ENCODE data around the gene INTS4.

The INTS4 gene

DNA sequence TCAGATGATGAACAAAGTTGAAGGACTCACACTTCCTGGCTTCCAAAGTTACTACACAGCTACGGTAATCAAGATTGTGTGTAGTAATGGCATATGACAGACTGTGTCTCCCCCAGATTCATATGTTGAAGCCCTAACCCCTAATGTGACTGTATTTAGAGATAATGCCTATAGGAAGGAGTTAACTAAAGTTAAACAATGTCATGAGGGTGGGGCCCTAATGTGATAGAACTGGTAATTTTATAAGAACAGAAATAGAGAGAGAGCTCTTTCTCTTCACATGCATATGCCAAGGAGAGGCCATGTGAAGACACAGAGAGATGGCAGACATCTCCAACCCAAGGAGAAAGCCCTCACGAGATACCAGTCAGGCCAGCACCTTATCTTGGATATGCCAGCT lies 165.5 kb downstream of the INTS4 start:
- no peak overlapping the region for H3K4me2 ChIP-seq (ENCODE audit: low read depth, low read length, poor library complexity, severe bottlenecking)
- no peaks in the 10 kb centered on the region for H3K9me3 ChIP-seq (ENCODE audit: insufficient read depth, low read depth, low read length)
- H3K9ac ChIP-seq (ENCODE audit: low read depth, low read length, poor library complexity, severe bottlenecking): no peak overlapping the region
- H2AFZ ChIP-seq (ENCODE audit: low read length): no peak overlapping the region
- H3K79me2 ChIP-seq (ENCODE audit: insufficient read depth, low read length): no peaks in the 10 kb centered on the region
- no peaks in the 10 kb centered on the region for H3K36me3 ChIP-seq (ENCODE audit: insufficient read depth, low read length)
- no peaks in the 10 kb centered on the region for H3F3A ChIP-seq (ENCODE audit: low read depth)
- TF ChIP-seq CTCF (conservative IDR thresholded peaks at IDR 0.05; ENCODE audit: low read length): no peak
- no peak for TF ChIP-seq EZH2phosphoT487 (IDR thresholded peaks at IDR 0.05; ENCODE audit: borderline replicate concordance)
- H4K20me1 ChIP-seq (ENCODE audit: insufficient read depth, low read length, poor library complexity, severe bottlenecking): no peaks in the 10 kb centered on the region
- H3K4me3 ChIP-seq (ENCODE audit: low read length, poor library complexity, severe bottlenecking): no peak overlapping the region
- H3K4me1 ChIP-seq (ENCODE audit: insufficient read depth, low read length, poor library complexity, severe bottlenecking): no peaks in the 10 kb centered on the region
- no peaks in the 10 kb centered on the region for H3K27me3 ChIP-seq (ENCODE audit: insufficient read depth, low read length, poor library complexity, severe bottlenecking)
- H3K9me2 ChIP-seq (replicated peaks; ENCODE audit: low read depth, low read length): no peaks in the 10 kb centered on the region

Measured in Loucy (cell line).